Peyer's patch (tissue), 4 donors: Measurements from ENCODE around the gene DVL1.

Experiments used
- CTCF ChIP-seq, 6 experiments: fragments of 450-650 bp in 4 of 6; fragments of 200-600 bp in 2 of 6; sonication (generic) in 1 of 6; IDR thresholded peaks; one replicate each; pipeline ENCODE4 v1.5.1; 2017 to 2019; ENCODE audit warnings: antibody characterized with exemption in 6 of 6, mild to moderate bottlenecking in 3 of 6, moderate library complexity in 1 of 6
- POLR2A ChIP-seq, 2 donors: fragments of 450-650 bp; IDR thresholded peaks; one replicate each; pipeline ENCODE4 v1.5.1; 2017; ENCODE audit warnings: antibody characterized with exemption in 2 of 2, mild to moderate bottlenecking in 2 of 2, moderate library complexity in 2 of 2

- TF ChIP-seq CTCF (IDR thresholded peaks at IDR 0.05) = no peak
- no peak for TF ChIP-seq POLR2A (IDR thresholded peaks at IDR 0.05)
Observed at GRCh38 chr1:1285611-1286311, 63.5 kb downstream of the DVL1 start.
